ENCODE measurements around the gene PCED1B.

Gene PCED1B

DNA sequence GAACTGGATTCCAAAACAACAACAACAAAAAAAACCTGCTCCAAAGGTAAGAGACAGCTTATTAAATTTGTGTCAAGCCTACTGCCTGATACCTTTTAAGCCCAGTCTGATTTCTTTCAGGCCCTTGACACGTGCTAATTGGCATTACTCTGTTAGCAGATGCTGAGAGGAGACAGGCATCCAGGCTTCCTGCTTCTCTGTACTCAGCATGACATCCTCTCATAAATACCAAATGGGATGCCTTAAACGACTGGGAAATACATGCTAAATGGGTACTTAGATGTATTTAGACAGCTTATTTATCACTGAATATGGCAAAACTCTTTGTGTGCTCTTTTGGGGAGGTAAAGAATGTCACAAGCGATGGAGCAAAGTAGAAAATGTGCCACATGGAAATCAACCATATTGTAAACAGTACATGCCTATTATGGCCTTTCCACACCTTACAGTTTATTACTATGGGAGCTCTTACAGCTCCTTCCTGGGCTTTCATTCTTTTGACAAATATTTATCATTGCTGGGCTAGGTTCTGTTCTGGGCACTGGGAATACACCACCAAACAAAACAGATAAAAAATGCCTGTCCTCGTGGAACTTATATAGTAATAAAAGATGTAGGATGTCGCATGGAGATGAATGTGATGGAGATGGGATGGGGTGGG is 11.5 kb upstream of the PCED1B start:
- DNase-seq (ENCODE audit: low spot score) = no peak

DNA sequence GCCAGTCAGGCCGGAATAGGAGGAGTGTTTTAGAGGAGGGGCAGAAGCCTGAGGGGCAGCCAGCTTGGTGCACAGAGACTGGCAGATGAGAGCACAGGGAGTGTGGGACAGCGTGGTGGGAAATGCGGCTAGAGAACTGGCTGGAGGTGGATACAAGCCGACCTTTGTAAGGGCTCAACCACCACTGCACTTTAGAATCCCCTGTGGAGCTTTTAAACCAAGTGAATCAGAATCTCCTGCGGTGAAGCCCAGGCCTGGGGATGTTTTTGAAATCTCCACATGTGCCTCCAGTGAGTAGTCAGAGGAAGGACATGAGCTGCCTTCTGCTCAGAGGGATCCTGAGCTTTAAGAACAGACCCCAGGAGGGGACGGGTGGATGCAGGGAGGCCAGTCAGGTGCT is 10.9 kb upstream of the PCED1B start:
- no peak for DNase-seq (ENCODE audit: low spot score)

DNA sequence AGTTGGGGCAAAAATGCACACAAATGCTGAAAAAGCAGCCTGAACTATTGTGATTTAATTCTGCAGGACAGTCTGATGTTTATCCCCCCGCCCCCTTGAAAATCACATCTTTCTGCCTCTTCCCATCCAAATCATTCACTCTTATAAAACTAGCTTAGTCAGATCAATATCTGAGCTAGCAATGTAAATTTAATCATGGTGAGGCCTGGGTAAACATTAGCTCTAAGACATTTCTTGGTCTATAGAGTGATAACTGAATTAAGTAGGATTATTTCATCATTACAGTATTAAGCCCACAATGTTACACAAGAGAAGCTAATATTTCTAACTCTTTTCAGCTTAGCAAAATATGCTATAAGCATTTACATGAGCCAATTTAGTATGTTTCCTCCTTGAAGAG is 9.1 kb upstream of the PCED1B start:
- no peak for DNase-seq (ENCODE audit: low spot score)

- no peak for DNase-seq (ENCODE audit: low spot score)
Observed at GRCh38 chr12:47071241-47071852, 8.1 kb upstream of the PCED1B start.

DNA sequence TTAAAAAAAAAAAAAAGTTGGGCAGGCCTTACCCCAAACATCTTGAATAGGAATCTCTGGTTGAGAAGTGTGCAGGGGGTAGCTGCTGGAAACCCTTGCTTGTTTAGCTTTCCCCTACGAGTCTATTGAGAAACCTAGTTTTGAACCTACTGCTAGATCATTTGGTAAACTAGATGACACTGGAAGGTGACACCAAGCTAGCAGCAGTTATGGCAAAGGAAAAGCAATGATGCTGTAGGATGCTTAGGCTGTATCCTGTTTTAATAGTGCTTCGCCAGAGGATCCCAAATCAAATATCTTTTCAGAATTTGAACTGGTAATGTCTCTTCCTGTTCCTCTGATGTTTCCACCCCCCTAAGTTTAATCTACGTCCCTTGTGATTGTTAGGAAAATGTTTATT is 5.5 kb upstream of the PCED1B start:
- DNase-seq (ENCODE audit: low spot score) = no peak

DNA sequence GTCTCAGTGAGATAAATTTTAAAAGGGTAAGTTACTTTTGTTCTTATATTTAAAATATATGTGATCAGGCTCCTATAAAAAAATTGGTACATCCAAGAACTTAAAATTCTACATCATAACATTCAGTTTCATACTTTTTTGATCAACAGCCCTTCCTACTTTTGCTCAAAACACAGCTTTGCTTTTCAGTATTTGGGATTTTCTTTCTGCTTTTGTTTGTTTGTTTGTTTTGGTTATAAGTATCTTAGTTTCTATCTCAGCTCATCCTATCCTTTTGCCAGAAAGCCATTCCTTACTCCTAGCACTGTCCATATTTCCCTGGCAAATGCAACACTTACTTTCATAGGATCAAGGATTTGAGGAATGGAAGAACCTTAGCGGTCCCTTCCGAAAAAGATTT is 4.7 kb upstream of the PCED1B start:
- DNase-seq (ENCODE audit: low spot score) = no peak

DNA sequence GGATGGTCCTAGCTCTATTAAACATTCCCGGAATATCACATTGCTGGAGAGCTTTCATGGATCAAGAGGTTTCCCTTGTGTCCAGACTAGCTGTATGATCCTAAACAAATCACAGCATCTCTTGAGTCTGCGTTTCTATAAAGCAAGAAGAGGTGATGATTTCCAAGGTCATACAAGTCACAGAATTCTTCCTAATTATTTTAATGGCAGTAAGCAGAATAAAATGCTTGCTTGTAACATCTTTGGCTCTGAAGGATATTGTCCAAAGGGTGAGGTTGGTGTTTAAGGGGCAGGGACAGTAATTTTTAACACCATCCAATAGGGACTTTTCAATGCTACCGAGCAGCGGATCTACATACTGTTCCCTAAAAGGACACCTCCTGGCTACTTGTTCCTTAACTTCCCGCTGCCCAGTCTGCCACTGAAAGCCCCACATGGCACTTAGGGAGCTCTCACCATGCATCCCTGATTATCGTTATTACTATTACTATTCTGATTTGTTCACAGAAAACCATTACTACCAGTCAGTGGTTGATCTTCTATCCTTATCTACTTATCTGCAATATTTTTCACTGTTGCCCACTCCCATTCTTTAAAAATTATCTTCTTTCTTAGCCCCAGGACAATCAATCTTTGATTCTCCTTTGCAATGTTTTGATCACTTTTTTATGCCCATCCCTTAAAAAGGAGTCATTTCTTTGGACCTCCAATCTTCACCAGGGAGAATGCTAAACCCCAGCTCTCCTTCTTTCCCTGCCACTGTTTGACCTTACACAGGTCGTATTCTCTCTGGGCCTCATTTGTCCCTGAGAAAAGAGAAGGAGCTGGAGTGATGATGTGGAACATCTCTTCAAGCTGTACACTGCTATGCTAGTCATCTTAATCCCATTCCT is 4.0 kb upstream of the PCED1B start:
- no peak for DNase-seq (ENCODE audit: low spot score)

GRCh38 chr12:47077206-47078085 is 2.0 kb upstream of the PCED1B start:
- no peak for DNase-seq (ENCODE audit: low spot score)

GRCh38 chr12:47078086-47078395 is 1.4 kb upstream of the PCED1B start:
- DNase-seq (ENCODE audit: low spot score) = no peak

DNA sequence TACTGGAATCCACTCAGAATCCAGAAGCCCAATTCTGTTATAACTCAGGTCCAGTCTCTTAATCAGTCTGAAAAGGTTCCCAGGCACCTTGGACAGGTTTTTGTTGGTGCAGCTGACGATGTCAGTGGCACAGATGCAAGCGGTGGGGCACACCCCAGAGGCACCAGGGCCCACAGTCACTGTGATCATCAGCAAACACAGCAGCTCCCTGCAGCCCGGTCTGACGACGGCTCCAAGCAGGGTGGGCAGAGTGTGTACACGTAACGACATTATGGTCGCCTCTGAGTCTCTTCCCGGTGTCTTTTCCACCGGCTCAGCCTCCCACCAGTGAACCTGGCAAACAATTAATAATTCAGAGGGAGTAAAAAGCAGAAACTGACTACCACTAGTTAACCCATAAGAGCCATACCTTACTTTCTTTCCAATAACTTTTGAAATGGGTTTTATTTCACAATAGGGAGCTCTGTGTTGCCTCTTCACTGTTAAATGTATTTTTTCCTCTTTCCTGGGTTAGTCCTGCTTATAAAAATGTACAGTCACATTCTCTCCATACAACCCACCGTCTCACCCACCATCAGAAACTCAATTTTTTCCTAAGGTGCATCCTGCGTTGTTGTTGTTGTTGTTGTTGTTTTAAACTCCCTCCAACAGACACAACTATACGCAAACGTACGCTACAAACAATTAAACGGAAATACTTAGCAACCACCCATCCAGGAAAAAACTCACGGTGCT is 521 bp upstream of the PCED1B start:
- DNase-seq (ENCODE audit: low spot score) = no peak

GRCh38 chr12:47079981-47080724 is 732 bp downstream of the PCED1B start:
- no peak for DNase-seq (ENCODE audit: low spot score)

DNA sequence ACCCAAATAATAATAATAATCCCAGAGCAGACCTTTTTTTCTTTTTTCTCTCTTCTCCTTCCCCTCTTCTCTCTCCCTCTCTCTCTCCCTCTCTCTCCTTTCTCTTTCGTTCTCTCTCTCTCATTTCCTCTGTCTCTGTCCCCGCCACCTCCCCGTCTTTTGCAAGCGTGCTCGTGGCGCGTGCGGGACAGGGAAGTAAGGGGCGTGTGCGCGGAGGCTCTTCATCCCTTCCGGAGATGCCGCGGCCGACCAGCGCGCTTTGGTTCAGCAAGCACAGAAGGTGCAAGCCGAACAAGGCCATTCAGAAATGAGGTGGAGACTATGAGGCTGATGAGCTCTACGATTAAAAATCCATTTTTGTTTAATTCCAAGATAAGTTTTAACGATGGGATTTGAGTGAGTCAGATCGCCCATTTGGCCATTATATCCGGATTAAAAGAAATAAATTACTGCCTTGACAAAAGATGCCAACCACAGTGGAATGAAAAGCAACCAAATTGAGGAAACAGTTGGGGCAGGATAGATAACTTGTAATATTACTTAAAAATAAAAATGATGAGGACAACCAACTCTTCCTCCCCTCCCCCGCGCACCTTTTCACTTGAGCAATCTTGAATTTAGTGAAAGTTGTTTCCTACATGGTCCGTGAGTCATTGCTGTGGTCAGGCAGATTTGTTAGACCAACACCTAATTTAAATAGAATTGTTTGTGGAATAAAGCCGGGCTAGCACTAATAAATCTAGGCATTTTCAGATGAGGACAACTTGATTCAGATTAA is 1.5 kb downstream of the PCED1B start:
- DNase-seq (ENCODE audit: low spot score) = no peak

GRCh38 chr12:47082283-47082682 is 2.9 kb downstream of the PCED1B start:
- DNase-seq (ENCODE audit: low spot score) = no peak

DNA sequence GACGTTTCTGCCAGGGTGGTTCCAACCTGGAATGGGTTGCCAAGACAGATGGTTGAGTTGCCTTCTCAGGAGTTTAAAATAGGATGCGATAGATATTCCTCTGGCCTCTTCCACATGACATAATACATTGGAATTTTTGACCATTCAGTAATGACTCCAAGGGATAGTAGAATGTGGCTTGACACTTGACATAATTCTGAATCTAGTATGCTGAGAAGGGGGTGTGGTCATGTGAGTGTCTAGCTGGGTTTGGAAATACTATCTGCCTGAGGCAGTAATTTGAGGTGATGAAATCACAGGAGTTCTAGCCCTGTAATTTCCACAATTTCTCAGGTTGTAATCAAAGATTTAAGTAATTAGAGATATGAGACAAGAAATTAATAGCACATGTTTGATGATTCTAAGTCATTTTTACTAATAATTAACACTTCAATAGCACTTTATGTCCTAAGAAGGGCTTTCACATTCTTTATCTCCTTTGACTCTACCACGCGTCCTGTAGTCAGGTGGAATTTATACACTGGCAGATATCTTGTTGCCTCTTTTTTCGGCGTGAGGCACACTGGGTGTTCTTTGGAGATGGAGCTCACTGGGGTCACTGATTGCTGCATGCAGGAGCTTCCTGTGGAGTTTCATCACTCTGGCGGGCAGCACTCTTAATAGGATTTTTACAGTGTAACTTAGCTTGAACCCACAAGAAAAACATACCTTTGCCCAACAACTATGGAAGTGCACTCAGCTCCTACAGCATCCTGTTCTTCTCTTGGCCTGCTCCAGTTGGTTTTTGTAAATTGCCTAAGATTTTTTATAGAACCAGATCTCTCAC is 3.6 kb downstream of the PCED1B start:
- no peak for DNase-seq (ENCODE audit: low spot score)

DNA sequence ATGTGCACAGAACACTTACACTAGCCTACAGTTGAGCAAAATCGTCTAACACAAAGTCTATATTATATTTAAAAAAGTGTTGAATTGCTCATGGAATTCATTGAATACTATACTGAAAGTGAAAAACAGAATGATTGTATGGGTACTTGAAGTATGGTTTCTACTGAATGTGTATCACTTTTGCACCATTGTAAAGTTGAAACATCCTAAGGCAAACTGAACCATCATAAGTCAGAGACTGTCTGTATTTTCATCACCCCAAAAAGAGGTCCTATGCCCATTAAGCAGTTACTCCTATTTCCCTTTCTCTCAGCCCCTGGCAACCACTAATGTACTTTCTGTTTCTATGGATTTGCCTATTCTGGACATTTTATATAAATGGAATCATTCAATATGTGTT is 4.8 kb downstream of the PCED1B start:
- no peak for DNase-seq (ENCODE audit: low spot score)

DNA sequence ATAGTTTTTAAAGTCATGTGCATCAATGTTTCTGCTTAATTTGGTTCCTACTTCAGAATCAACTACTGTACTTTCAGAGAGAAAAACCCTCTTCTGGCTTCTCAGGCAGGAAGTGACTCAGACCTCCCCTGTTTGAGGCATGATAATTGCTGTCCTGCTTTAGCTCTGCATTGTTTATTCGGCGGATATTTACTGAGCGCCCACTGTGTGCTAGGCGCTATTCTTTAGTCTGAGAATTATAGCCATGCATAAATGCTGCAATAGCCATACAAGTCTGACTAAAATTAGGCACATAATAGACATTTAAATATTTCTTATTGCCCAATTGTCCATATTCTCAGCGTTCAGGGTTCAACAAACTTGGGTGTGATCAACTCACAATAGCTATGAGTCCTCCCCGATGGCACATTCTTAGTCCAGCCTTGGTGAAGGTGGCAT is 6.4 kb downstream of the PCED1B start:
- no peak for DNase-seq (ENCODE audit: low spot score)

DNA sequence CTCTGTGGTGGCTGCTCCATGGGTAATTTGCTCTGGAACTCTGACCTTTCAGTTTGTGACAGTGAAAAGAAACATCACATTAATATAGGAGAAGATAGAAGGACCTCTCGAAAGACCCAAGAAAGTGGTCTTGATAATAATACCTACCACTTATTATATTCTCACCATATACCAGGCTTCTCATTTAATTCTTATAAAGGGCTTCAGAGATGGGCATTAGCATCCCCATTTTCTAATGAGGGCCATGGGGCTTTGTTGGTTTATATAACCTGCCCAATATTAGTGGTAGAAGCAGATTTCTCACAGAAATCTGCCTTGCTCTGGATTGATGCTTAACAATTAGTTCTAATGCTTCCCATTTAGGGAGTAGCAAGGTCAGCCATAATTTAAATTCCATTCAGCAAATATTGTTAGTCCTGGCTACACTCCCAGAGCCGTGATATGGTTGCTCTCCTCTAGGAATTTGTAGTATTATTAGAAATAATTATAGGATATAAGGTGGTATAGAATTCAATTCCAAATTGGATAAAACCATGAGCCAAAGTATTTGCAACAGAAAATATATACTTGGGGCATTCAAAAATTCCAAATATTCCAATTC is 7.8 kb downstream of the PCED1B start:
- DNase-seq (ENCODE audit: low spot score) = no peak
